Stimulated activated CD4-positive, alpha-beta T cell treated with anti-CD3 and anti-CD28 coated beads, Interleukin-15, amount 100 ng/mL, for 1 hour (primary cell): ENCODE measurements around the gene FCER1A.

Source experiments
- DNase-seq, 2 donors: peaks; one replicate each; pipeline ENCODE4 v3.0.0-alpha.2; 2020; ENCODE audit warnings: low read depth in 1 of 2, low spot score in 1 of 2

The FCER1A gene

GRCh38 chr1:159302095-159302494 lies at the start of gene FCER1A:
Gene FCER1A, plus strand, starts transcription at chr1:159302336. Its CDS starts 29 bp downstream, at chr1:159302365.
- no peak for DNase-seq

- DNase-seq: no peak
These were observed 40.8 kb upstream of the FCER1A start for GRCh38 chr1:159261311-159261710.

- DNase-seq: no peak
These were observed 40.2 kb upstream of the FCER1A start for GRCh38 chr1:159261721-159262494.

GRCh38 chr1:159266832-159267231 lies 35.3 kb upstream of the FCER1A start:
- DNase-seq: no peak

GRCh38 chr1:159274631-159275030 lies 27.5 kb upstream of the FCER1A start:
- no peak for DNase-seq

- no peak for DNase-seq
These were observed 26.2 kb upstream of the FCER1A start for GRCh38 chr1:159275891-159276290.

- no peak for DNase-seq
These were observed 22.4 kb upstream of the FCER1A start for GRCh38 chr1:159279773-159280172.

GRCh38 chr1:159282118-159282517 lies 20.0 kb upstream of the FCER1A start:
- DNase-seq: no peak

GRCh38 chr1:159289060-159289459 lies 13.1 kb upstream of the FCER1A start:
- no peak for DNase-seq

GRCh38 chr1:159291424-159291823 lies 10.7 kb upstream of the FCER1A start:
- no peak for DNase-seq

GRCh38 chr1:159296706-159297375 lies 5.3 kb upstream of the FCER1A start:
- DNase-seq: no peak

GRCh38 chr1:159300146-159300545 lies 2.0 kb upstream of the FCER1A start:
- no peak for DNase-seq

- DNase-seq: no peak
These were observed 5.3 kb downstream of the FCER1A start for GRCh38 chr1:159307346-159308020.

- no peak for DNase-seq
These were observed 9.5 kb downstream of the FCER1A start for GRCh38 chr1:159311679-159312078.

- no peak for DNase-seq
These were observed 13.2 kb downstream of the FCER1A start for GRCh38 chr1:159315381-159315780.

- no peak for DNase-seq
These were observed 16.8 kb downstream of the FCER1A start for GRCh38 chr1:159318784-159319551.

GRCh38 chr1:159334797-159335196 lies 32.7 kb downstream of the FCER1A start:
- no peak for DNase-seq

GRCh38 chr1:159338018-159338417 lies 35.9 kb downstream of the FCER1A start:
- no peak for DNase-seq

- no peak for DNase-seq
These were observed 37.4 kb downstream of the FCER1A start for GRCh38 chr1:159339536-159339935.

GRCh38 chr1:159341736-159342135 lies 39.6 kb downstream of the FCER1A start:
- no peak for DNase-seq

- no peak for DNase-seq
These were observed 40.8 kb downstream of the FCER1A start for GRCh38 chr1:159342761-159343425.
